Testis (tissue), 2 donors: ENCODE data around the gene HAUS2.

Experiments
- CTCF ChIP-seq, 3 experiments: fragments of 450-650 bp in 2 of 3; fragments of 200-600 bp in 1 of 3; sonication (generic) in 1 of 3; IDR thresholded peaks; one replicate each; pipeline ENCODE4 v1.5.1; 2016 to 2019; ENCODE audit warnings: antibody characterized with exemption in 3 of 3, mild to moderate bottlenecking in 2 of 3, moderate library complexity in 1 of 3
- POLR2A ChIP-seq: fragments of 450-650 bp; IDR thresholded peaks from one replicate; pipeline ENCODE4 v1.6.1; 2017; ENCODE audit warnings: antibody characterized with exemption, mild to moderate bottlenecking, moderate library complexity

DNA sequence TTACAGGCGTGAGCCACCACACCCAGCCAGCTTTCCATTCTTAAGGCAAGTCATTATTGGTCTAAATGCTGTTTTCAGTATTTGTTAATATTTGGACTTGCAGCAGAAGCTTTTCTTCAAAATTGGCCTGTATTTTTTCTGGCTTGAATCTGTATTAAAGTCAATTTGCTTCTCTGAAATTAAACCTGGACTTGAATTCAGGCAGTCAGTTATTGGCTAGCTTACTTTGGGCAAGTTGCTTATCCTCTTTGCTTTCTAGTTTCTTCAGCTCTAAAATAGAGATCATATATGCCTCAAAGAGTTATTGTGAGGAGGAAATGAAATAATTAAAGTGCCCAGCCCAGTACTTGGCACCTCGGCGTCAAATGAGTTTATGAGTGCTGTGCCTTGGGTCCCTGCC is 44.1 kb downstream of the HAUS2 start:
- TF ChIP-seq CTCF (IDR thresholded peaks at IDR 0.05), result no peak
- TF ChIP-seq POLR2A, result no peak
